GM19193 (cell line): ENCODE data around the gene INAFM2.

Experiments used
- POLR2A ChIP-seq: IDR thresholded peaks from 4 replicates; pipeline ENCODE4 v1.6.1; 2011; ENCODE audit not compliant: insufficient read depth, insufficient read length; ENCODE audit errors: extremely low read depth

INAFM2 gene

GRCh38 chr15:40338041-40338657 is 14.7 kb downstream of the INAFM2 start:
- TF ChIP-seq POLR2A = no peak

GRCh38 chr15:40338921-40339620 is 15.6 kb downstream of the INAFM2 start:
- no peak for TF ChIP-seq POLR2A

GRCh38 chr15:40339621-40339945 is 16.1 kb downstream of the INAFM2 start:
- TF ChIP-seq POLR2A = no peak

- TF ChIP-seq POLR2A = no peak
Observed at GRCh38 chr15:40340038-40340739, 16.7 kb downstream of the INAFM2 start.

- TF ChIP-seq POLR2A = no peak
Observed at GRCh38 chr15:40340740-40341400, 17.4 kb downstream of the INAFM2 start, which contains the start of gene CCDC9B. TSS of gene CCDC9B (minus strand) at chr15:40340939. CDS start at chr15:40340819, 120 bp downstream.

- no peak for TF ChIP-seq POLR2A
Observed at GRCh38 chr15:40342416-40343320, 19.2 kb downstream of the INAFM2 start.

GRCh38 chr15:40343512-40343911 is 20.0 kb downstream of the INAFM2 start:
- TF ChIP-seq POLR2A = no peak

GRCh38 chr15:40344217-40344616 is 20.7 kb downstream of the INAFM2 start:
- TF ChIP-seq POLR2A = no peak

- no peak for TF ChIP-seq POLR2A
Observed at GRCh38 chr15:40344631-40345120, 21.2 kb downstream of the INAFM2 start.

GRCh38 chr15:40345225-40345866 is 21.9 kb downstream of the INAFM2 start:
- TF ChIP-seq POLR2A = no peak

- no peak for TF ChIP-seq POLR2A
Observed at GRCh38 chr15:40345867-40346578, 22.5 kb downstream of the INAFM2 start.

GRCh38 chr15:40346579-40347558 is 23.4 kb downstream of the INAFM2 start:
- no peak for TF ChIP-seq POLR2A
